ACC112 (cell line): ENCODE results near the gene COA6.
"Not testable (repeated sequence)": the region's sequence is repeated elsewhere in the genome, so short reads cannot be mapped to it uniquely, and the experiment has no call there.

Experiments
- H2AFZ ChIP-seq: fragments of 200-600 bp; sonication (generic); one replicate; pipeline ENCODE4 v1.6.0; 2017; ENCODE audit warnings: antibody characterized with exemption, low read length; ENCODE audit not compliant: unreplicated experiment
- H3K27ac ChIP-seq: fragments of 200-600 bp; sonication (generic); 2 replicates; pipeline ENCODE4 v1.5.1; 2014; ENCODE audit warnings: low read depth, mild to moderate bottlenecking, antibody characterized with exemption, low read length, moderate library complexity
- H3K27me3 ChIP-seq: fragments of 200-600 bp; sonication (generic); 2 replicates; pipeline ENCODE4 v1.6.1; 2014; ENCODE audit warnings: mild to moderate bottlenecking, antibody characterized with exemption, low read length, moderate library complexity, mixed read lengths; ENCODE audit not compliant: insufficient read depth
- H3K36me3 ChIP-seq: fragments of 200-600 bp; sonication (generic); 2 replicates; pipeline ENCODE4 v1.6.1; 2016; ENCODE audit warnings: mild to moderate bottlenecking, antibody characterized with exemption, low read length, moderate library complexity, mixed read lengths; ENCODE audit not compliant: insufficient read depth
- H3K4me1 ChIP-seq: fragments of 200-600 bp; sonication (generic); one replicate; pipeline ENCODE4 v1.6.1; 2016; ENCODE audit warnings: low read length, mixed read lengths; ENCODE audit not compliant: insufficient read depth, unreplicated experiment, control insufficient read depth
- H3K4me3 ChIP-seq: fragments of 200-600 bp; sonication (generic); 2 replicates; pipeline ENCODE4 v1.5.1; 2014; ENCODE audit warnings: mild to moderate bottlenecking, low read depth, low read length
- H3K79me2 ChIP-seq: fragments of 200-600 bp; sonication (generic); one replicate; pipeline ENCODE4 v1.6.0; 2016; ENCODE audit warnings: low read length; ENCODE audit not compliant: control insufficient read depth, unreplicated experiment, insufficient read depth

Gene COA6

DNA sequence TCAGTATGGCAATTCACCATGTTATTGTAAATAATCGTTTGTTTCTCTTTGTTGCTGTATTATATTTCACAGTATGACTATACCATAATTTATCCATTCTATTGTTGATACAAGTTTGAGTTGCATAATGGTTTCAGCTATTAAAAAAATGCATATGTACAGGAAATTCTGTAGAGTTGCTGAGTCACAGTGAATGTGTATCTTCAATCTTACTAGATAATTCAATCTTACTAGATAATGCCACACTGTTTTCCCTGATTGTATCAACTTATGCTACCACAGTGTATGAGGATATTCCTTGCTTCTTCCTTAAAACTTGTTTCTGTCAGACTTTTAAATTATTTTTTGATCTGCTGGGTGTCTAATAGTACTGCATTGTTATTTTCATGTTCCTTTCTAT is 3.5 kb upstream of the COA6 start:
- Histone ChIP-seq H3K4me1 (peaks cover 28% of the 10 kb centered on the region), H3K27ac (peak overlapping the region; percentile 96), H2AFZ (peak overlapping the region; percentile 88), H3K4me3 (peak overlapping the region; percentile 1; the same call in 1 of the 2 replicates), H3K36me3 (no peaks in the 10 kb centered on the region), H3K79me2 (peaks cover 16% of the 10 kb centered on the region), H3K27me3 (no peaks in the 10 kb centered on the region)

DNA sequence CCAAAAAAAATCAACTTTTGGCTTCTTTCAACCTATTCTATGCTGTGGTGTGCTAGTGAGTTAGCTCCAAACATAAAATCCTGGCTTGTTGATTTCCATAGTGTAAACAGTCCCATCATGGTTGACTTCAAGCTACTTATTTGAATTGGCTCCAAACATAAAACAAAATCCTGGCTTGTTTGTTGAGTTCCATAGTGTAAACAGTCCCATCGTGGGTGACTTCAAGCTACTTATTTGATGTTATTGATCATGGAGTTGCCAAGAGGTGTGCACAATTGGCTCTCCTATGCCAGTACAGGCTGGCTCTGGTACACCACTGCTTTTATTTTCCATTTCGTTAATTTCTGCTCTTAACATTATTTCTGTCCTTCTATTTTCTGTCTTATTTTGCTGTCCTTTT is 1.8 kb upstream of the COA6 start:
- no peak overlapping the region for H3K4me3 ChIP-seq
- peaks cover 30% of the 10 kb centered on the region for H3K79me2 ChIP-seq
- peaks cover 28% of the 10 kb centered on the region for H3K4me1 ChIP-seq
- H2AFZ ChIP-seq: peak overlapping the region; percentile 14
- no peak overlapping the region for H3K27ac ChIP-seq
- no peaks in the 10 kb centered on the region for H3K27me3 ChIP-seq
- peaks cover 7% of the 10 kb centered on the region; the same call in 1 of the 2 replicates for H3K36me3 ChIP-seq

GRCh38 chr1:234372011-234372757 is 1.1 kb upstream of the COA6 start:
- Histone ChIP-seq H3K36me3 (peaks cover 10% of the 10 kb centered on the region; the same call in 1 of the 2 replicates), H2AFZ (peak overlapping the region; percentile 91), H3K27ac (peak overlapping the region; percentile 87), H3K79me2 (peaks cover 34% of the 10 kb centered on the region), H3K4me3 (peak overlapping the region; percentile 89), H3K4me1 (peaks cover 28% of the 10 kb centered on the region), H3K27me3 (no peaks in the 10 kb centered on the region)

- Histone ChIP-seq H3K4me1 (peaks cover 28% of the 10 kb centered on the region), H3K79me2 (peaks cover 39% of the 10 kb centered on the region), H3K4me3 (peak overlapping the region; percentile 89), H3K27ac (peak overlapping the region; percentile 87), H2AFZ (peak overlapping the region; percentile 91), H3K36me3 (peaks cover 18% of the 10 kb centered on the region; the same call in 1 of the 2 replicates), H3K27me3 (no peaks in the 10 kb centered on the region)
Measured at GRCh38 chr1:234373959-234374254, 651 bp downstream of the COA6 start.

DNA sequence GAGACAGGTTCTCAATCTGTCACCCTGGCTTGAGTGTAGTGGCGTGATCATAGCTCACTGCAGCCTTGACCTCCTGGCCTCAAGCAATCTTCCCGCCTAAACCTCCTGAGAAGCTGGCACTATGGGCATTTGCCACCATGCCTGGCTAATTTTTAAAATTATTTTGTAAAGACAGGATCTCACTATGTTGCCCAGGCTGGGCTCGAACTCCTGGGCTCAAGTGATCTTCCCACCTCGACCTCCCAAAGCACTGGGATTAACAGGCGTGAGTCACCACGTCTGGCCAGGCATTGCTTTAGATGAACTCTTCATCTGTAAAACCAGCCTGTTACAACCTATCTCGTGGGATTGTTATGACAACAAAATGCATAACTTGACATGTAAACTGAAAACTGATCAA is 2.4 kb downstream of the COA6 start:
- Histone ChIP-seq H3K27me3 (no peaks in the 10 kb centered on the region), H3K4me1 (peaks cover 16% of the 10 kb centered on the region), H3K79me2 (peaks cover 39% of the 10 kb centered on the region), H2AFZ (no peak overlapping the region), H3K27ac (no peak overlapping the region), H3K36me3 (peaks cover 18% of the 10 kb centered on the region; the same call in 1 of the 2 replicates), H3K4me3 (no peak overlapping the region)

DNA sequence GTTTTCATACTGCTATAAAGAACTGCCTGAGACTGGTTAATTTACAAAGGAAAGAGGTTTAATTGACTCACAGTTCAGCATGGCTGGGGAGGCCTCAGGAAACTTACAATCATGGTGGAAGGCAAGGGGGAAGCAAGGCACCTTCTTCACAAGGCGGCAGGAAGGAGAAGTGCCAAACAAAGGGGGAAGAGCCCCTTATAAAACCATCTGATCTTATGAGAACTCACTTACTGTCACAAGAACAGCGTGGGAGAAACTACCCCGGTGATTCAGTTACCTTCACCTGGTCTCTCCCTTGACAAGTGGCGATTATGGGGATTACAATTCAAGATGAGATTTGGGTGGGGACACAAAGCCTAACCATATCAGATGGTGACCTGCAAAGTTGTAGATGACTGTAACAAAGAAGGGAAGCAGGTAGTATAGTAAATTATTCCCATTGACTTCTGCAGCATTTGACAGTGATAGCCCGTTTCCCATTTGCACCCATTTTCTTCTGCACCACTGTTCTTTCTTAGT is 6.4 kb downstream of the COA6 start:
- not testable (repeated sequence) for H3K4me3 ChIP-seq, H2AFZ ChIP-seq, H3K4me1 ChIP-seq, H3K27me3 ChIP-seq, H3K27ac ChIP-seq
- Histone ChIP-seq H3K79me2 (peaks cover 31% of the 10 kb centered on the region), H3K36me3 (peaks cover 18% of the 10 kb centered on the region)

DNA sequence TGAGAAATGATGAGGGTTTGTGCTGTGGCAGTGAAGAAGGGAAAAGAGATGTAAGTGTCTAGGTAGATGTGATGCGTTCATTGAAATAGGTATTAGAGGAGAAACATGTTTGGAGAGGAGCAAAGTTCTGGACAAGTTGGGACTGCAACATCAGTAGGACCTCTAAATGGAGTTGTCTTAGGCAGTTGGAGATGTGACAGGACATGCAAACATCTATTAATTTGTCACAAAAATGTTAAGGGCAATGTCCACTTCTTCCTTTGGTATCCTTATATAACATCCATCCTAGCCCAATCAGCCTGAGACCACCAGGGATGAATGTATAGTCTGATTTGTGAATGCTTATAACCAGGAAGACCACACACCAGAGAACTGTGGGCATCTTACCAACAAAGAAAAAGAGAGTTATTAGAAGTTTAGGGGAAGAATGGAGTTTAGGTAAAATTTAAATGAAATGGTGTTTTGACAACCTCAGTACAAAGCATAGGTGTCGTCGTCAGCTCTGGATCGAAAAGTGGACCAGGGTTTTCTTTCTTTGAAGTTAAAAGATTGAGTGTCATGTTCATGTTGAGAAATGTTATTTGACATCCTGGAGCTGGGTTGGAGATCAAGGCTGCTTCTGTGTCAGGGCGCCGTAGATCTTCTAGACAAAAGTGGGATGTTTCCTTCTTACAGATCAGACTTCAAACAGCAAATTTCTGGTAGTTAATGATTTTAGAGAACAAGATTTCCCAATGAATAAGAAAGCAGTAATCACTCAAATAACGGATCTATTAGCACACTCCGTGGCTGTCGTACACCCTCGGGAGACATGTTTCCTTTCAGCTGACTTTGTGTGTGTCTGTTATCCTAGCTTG is 8.7 kb downstream of the COA6 start:
- H3K36me3 ChIP-seq: peaks cover 8% of the 10 kb centered on the region
- no peaks in the 10 kb centered on the region for H3K27me3 ChIP-seq
- peaks cover 12% of the 10 kb centered on the region for H3K79me2 ChIP-seq
- H3K27ac ChIP-seq: no peak overlapping the region
- no peaks in the 10 kb centered on the region for H3K4me1 ChIP-seq
- no peak overlapping the region for H3K4me3 ChIP-seq
- H2AFZ ChIP-seq: no peak overlapping the region

GRCh38 chr1:234386122-234386521 is 12.9 kb downstream of the COA6 start:
- H3K27me3 ChIP-seq: no peaks in the 10 kb centered on the region
- no peak overlapping the region for H3K27ac ChIP-seq
- no peak overlapping the region for H2AFZ ChIP-seq

DNA sequence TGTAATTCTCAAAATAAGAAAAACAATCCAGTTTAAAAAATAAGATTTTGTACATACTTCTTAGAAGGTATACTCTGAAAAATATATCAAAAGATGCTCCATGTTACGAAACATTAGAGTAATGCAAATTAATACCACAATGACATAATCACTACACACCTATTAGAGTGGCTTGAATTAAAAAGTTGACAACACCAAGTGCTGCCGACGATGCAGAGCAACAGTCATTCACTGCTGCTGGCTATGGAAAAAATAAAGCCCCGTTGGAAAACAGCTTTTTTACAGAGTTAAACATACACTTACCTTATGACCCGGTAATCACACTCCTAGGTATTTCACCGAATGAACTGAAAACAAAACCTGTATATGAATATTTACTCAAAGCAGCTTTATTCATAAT is 14.8 kb downstream of the COA6 start:
- H3K4me3 ChIP-seq: no peak overlapping the region
- H3K36me3 ChIP-seq: no peaks in the 10 kb centered on the region; the same call in 1 of the 2 replicates
- H3K79me2 ChIP-seq: no peaks in the 10 kb centered on the region
- no peak overlapping the region for H2AFZ ChIP-seq
- no peaks in the 10 kb centered on the region for H3K27me3 ChIP-seq
- H3K27ac ChIP-seq: no peak overlapping the region
- H3K4me1 ChIP-seq: no peaks in the 10 kb centered on the region

More at GRCh38 chr1:234386122-234386521, 12.9 kb downstream of the COA6 start:
- no peak overlapping the region for H3K4me3 ChIP-seq
- H3K36me3 ChIP-seq: no peaks in the 10 kb centered on the region; the same call in 1 of the 2 replicates
- H3K4me1 ChIP-seq: no peaks in the 10 kb centered on the region
- peaks cover 5% of the 10 kb centered on the region for H3K79me2 ChIP-seq

DNA sequence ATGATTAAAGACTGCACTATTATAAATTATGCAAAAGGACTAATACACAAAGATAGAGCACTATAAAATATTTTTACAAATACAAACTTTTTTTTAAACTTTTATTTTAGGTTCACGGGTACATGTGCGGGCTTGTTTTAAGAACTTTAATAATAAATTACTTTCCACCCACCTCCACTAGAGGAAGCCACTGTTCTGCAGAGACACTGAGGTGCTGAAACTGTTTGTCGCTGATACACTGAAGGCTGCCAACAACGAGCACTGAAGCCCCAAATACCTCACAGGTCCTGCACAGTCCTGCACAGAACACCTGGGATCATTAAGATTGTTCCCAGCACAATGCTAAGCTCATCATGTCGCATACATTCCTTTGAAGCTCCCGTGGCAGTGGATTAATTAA is 19.9 kb downstream of the COA6 start:
- Histone ChIP-seq H3K4me1 (no peaks in the 10 kb centered on the region), H3K27me3 (no peaks in the 10 kb centered on the region), H3K79me2 (no peaks in the 10 kb centered on the region), H3K27ac (no peak overlapping the region), H2AFZ (no peak overlapping the region), H3K4me3 (no peak overlapping the region), H3K36me3 (0 out of 2 replicates have a peak, but pooled peaks cover 3% of the 10 kb centered on the region)
